ENCODE results near the gene CNDP2. TPM values are rescaled to one million over a fixed set of nuclear protein-coding genes. Genes with fewer than 3 reads are reported as not detected.

The CNDP2 gene
- total and polyA plus RNA-seq, 2 experiments from 2014 or later: 95.7 to 135 TPM

GRCh38 chr18:74571895-74572680, 75.9 kb downstream of the CNDP2 start:
- TF ChIP-seq EZH2 (IDR thresholded peaks at IDR 0.05; ENCODE audit: borderline replicate concordance) (no peak), CTCF (IDR thresholded peaks at IDR 0.05; ENCODE audit: poor library complexity) (no peak), EZH2phosphoT487 (IDR thresholded peaks at IDR 0.05; ENCODE audit: low read depth, severe bottlenecking, unreplicated experiment) (no peak)
- Histone ChIP-seq H3K4me1 (ENCODE audit: insufficient read depth) (peaks cover 4% of the 10 kb centered on the region), H3K27me3 (no peaks in the 10 kb centered on the region), H3K4me3 (no peak overlapping the region), H3K9me3 (ENCODE audit: low read depth) (no peaks in the 10 kb centered on the region), H4K20me1 (ENCODE audit: insufficient read depth, poor library complexity, severe bottlenecking) (no peaks in the 10 kb centered on the region), H3K79me2 (no peaks in the 10 kb centered on the region), H3K36me3 (replicated peaks; ENCODE audit: insufficient read depth, low read depth) (no peaks in the 10 kb centered on the region), H2AFZ (no peak overlapping the region), H3K4me2 (no peak overlapping the region), H3K27ac (no peak overlapping the region), H3K9me2 (replicated peaks; ENCODE audit: insufficient read depth) (no peaks in the 10 kb centered on the region)
- WGBS (ENCODE audit: low lambda C conversion rate, missing lambda C conversion rate): 92% methylated on average over 12 of the region's 12 CpGs
- no peak for DNase-seq (ENCODE audit: low spot score)

- H3K36me3 ChIP-seq (replicated peaks; ENCODE audit: insufficient read depth, low read depth): no peaks in the 10 kb centered on the region
- H3K4me1 ChIP-seq (ENCODE audit: insufficient read depth): peaks cover 4% of the 10 kb centered on the region
- no peak overlapping the region for H3K4me2 ChIP-seq
- H3K79me2 ChIP-seq: no peaks in the 10 kb centered on the region
- no peaks in the 10 kb centered on the region for H3K27me3 ChIP-seq
- no peak overlapping the region for H3K27ac ChIP-seq
- TF ChIP-seq CTCF (IDR thresholded peaks at IDR 0.05; ENCODE audit: poor library complexity): no peak
- TF ChIP-seq EZH2 (IDR thresholded peaks at IDR 0.05; ENCODE audit: borderline replicate concordance): no peak
- no peak for TF ChIP-seq EZH2phosphoT487 (IDR thresholded peaks at IDR 0.05; ENCODE audit: low read depth, severe bottlenecking, unreplicated experiment)
- H2AFZ ChIP-seq: no peak overlapping the region
- H3K9me2 ChIP-seq (replicated peaks; ENCODE audit: insufficient read depth): no peaks in the 10 kb centered on the region
- no peak overlapping the region for H3K4me3 ChIP-seq
- H4K20me1 ChIP-seq (ENCODE audit: insufficient read depth, poor library complexity, severe bottlenecking): no peaks in the 10 kb centered on the region
- H3K9me3 ChIP-seq (ENCODE audit: low read depth): no peaks in the 10 kb centered on the region
- no peak for DNase-seq (ENCODE audit: low spot score)
Observed at GRCh38 chr18:74573053-74573452, 76.9 kb downstream of the CNDP2 start.

Other genes starting within 250 kb of the CNDP2 start
- gene CYB5A, start 204.4 kb upstream of the CNDP2 start, total RNA-seq: 259 and 273 TPM in 2 replicates
- gene CYB5A, start 204.4 kb upstream of the CNDP2 start, polyA plus RNA-seq: 358 and 457 TPM in 2 replicates
- not detected in 2 replicates for gene C18orf63, start 180.5 kb upstream of the CNDP2 start, total RNA-seq
- not detected in 2 replicates for gene C18orf63, start 180.5 kb upstream of the CNDP2 start, polyA plus RNA-seq
- gene DIPK1C, start 39.1 kb upstream of the CNDP2 start, total RNA-seq: 0.40 and 0.56 TPM in 2 replicates
- 0.28 and 0.73 TPM in 2 replicates for gene DIPK1C, start 39.1 kb upstream of the CNDP2 start, polyA plus RNA-seq
- gene CNDP1, start 38.1 kb downstream of the CNDP2 start, total RNA-seq: not detected in 2 replicates
- 0.23 and 0.74 TPM in 2 replicates for gene CNDP1, start 38.1 kb downstream of the CNDP2 start, polyA plus RNA-seq
- gene ZNF407, start 101.5 kb downstream of the CNDP2 start, total RNA-seq: 12.4 and 13.4 TPM in 2 replicates
- 3.2 and 5.1 TPM in 2 replicates for gene ZNF407, start 101.5 kb downstream of the CNDP2 start, polyA plus RNA-seq

Measured in hepatocyte (in vitro differentiated cells).